Umbilical cord (tissue), 2 donors: Measurements from ENCODE around the gene KRTAP5-4. TPM values are rescaled to one million over a fixed set of nuclear protein-coding genes. Genes with fewer than 3 reads are reported as not detected.
"Not testable (repeated sequence)": the region's sequence is repeated elsewhere in the genome, so short reads cannot be mapped to it uniquely, and the experiment has no call there.

Experiments
- DNase-seq: peaks from one replicate; pipeline ENCODE4 v3.0.0-alpha.2; 2015; ENCODE audit warnings: low spot score
- total RNA-seq: library from RNA; depleted of rRNA; stranded (reverse); fragments of >200 nt; gene quantifications from one replicate; pipeline ENCODE4 v1.2.3, GENCODE V29; 2014; ENCODE audit warnings: low replicate concordance; ENCODE audit not compliant: insufficient read depth

KRTAP5-4 gene
- total RNA-seq, 1 donor from 2014 or later: not detected

GRCh38 chr11:1637628-1638027, 15.7 kb upstream of the KRTAP5-4 start:
- DNase-seq: no peak

- DNase-seq: no peak
These were observed 14.5 kb upstream of the KRTAP5-4 start for GRCh38 chr11:1636291-1636950.

GRCh38 chr11:1633864-1634263, 11.9 kb upstream of the KRTAP5-4 start:
- DNase-seq: no peak

GRCh38 chr11:1632053-1632714, 10.2 kb upstream of the KRTAP5-4 start:
- DNase-seq: no peak

- DNase-seq: no peak
These were observed 9.2 kb upstream of the KRTAP5-4 start for GRCh38 chr11:1631066-1631568.

- DNase-seq: no peak
These were observed 8.3 kb upstream of the KRTAP5-4 start for GRCh38 chr11:1630271-1630670.

GRCh38 chr11:1629326-1630185, 7.6 kb upstream of the KRTAP5-4 start, which contains the start of gene KRTAP5-5:
Gene KRTAP5-5, plus strand, starts transcription at chr11:1629775. Its CDS starts 66 bp downstream, at chr11:1629841.
- DNase-seq: no peak

GRCh38 chr11:1628506-1629325, 6.8 kb upstream of the KRTAP5-4 start:
- peak; percentile 35 for DNase-seq

GRCh38 chr11:1625541-1625940, 3.6 kb upstream of the KRTAP5-4 start:
- DNase-seq: no peak

GRCh38 chr11:1624621-1625020, 2.7 kb upstream of the KRTAP5-4 start:
- DNase-seq: no peak

- no peak for DNase-seq
These were observed 1.8 kb upstream of the KRTAP5-4 start for GRCh38 chr11:1623716-1624115.

GRCh38 chr11:1619449-1619848, 2.5 kb downstream of the KRTAP5-4 start:
- DNase-seq: no peak

GRCh38 chr11:1618231-1618630, 3.7 kb downstream of the KRTAP5-4 start:
- no peak for DNase-seq

GRCh38 chr11:1608363-1608762, 13.6 kb downstream of the KRTAP5-4 start, which contains the start of gene KRTAP5-3:
Gene KRTAP5-3, minus strand, starts transcription at chr11:1608463. Its CDS starts 78 bp downstream, at chr11:1608385.
- DNase-seq: no peak

- not testable (repeated sequence) for DNase-seq
These were observed 14.0 kb downstream of the KRTAP5-4 start for GRCh38 chr11:1607901-1608300.

- peak; percentile 49 for DNase-seq
These were observed 14.6 kb downstream of the KRTAP5-4 start for GRCh38 chr11:1607156-1607845.

- DNase-seq: not testable (repeated sequence)
These were observed 16.0 kb downstream of the KRTAP5-4 start for GRCh38 chr11:1605923-1606322.

- DNase-seq: no peak
These were observed 17.2 kb downstream of the KRTAP5-4 start for GRCh38 chr11:1604711-1605110.

GRCh38 chr11:1604181-1604580, 17.8 kb downstream of the KRTAP5-4 start:
- DNase-seq: no peak

GRCh38 chr11:1603629-1604028, 18.3 kb downstream of the KRTAP5-4 start:
- DNase-seq: no peak
